H1 (cell line): Measurements from ENCODE around the gene RASSF4. TPM values are rescaled to one million over a fixed set of nuclear protein-coding genes. Genes with fewer than 3 reads are reported as not detected.

ENCODE experiments used
- CTCF ChIA-PET: fragments of 300-600 bp; sonication (Branson Sonifier 250); formaldehyde crosslinking; loops from one replicate; lab custom pipeline; 2021; ENCODE audit not compliant: partially characterized antibody; lab: Charles Lee
- POLR2A ChIA-PET: fragments of 300-600 bp; sonication (Branson Sonifier 250); formaldehyde crosslinking; loops from one replicate; lab custom pipeline; 2021; ENCODE audit warnings: inconsistent platforms; ENCODE audit not compliant: partially characterized antibody; lab: Charles Lee
- DNase-seq, 2 experiments: peaks; one replicate each; pipeline versions ENCODE4 v3.0.0 to v3.0.0-alpha.2; 2010 to 2022; ENCODE audit warnings: low spot score in 2 of 2, low read depth in 1 of 2, mixed read lengths in 1 of 2
- FAIRE-seq: peaks from 2 replicates; lab custom pipeline; 2011; peaks lifted over from hg19 to GRCh38; lab: Jason Lieb, UNC
- H2AFZ ChIP-seq: 2 replicates; pipeline ENCODE4 v1.8.1; 2012; ENCODE audit warnings: low read length, inconsistent platforms
- H2AK5ac ChIP-seq: 2 replicates; pipeline ENCODE4 v1.6.1; 2013; ENCODE audit warnings: low read depth, low read length
- H2BK120ac ChIP-seq: replicated peaks from 2 replicates; pipeline ENCODE3; 2013; ENCODE audit warnings: low read depth, low read length, inconsistent platforms
- H2BK12ac ChIP-seq: 2 replicates; pipeline ENCODE4 v1.6.1; 2013; ENCODE audit warnings: low read depth, low read length
- H2BK15ac ChIP-seq: 2 replicates; pipeline ENCODE4 v1.6.1; 2013; ENCODE audit warnings: low read length
- H2BK20ac ChIP-seq: 2 replicates; pipeline ENCODE4 v1.6.1; 2013; ENCODE audit warnings: low read length
- H2BK5ac ChIP-seq: 2 replicates; pipeline ENCODE4 v1.6.1; 2013; ENCODE audit warnings: low read depth, low read length
- H3K14ac ChIP-seq: 2 replicates; pipeline ENCODE4 v1.6.1; 2013; ENCODE audit warnings: inconsistent platforms; ENCODE audit not compliant: insufficient read length
- H3K18ac ChIP-seq: 2 replicates; pipeline ENCODE4 v1.6.1; 2013; ENCODE audit warnings: low read length; ENCODE audit errors: extremely low read depth
- H3K23ac ChIP-seq: 2 replicates; pipeline ENCODE4 v1.6.1; 2013; ENCODE audit warnings: inconsistent platforms; ENCODE audit not compliant: insufficient read length
- H3K23me2 ChIP-seq: 2 replicates; pipeline ENCODE4 v1.6.1; 2013; ENCODE audit warnings: low read depth, low read length
- H3K27ac ChIP-seq: 2 replicates; pipeline ENCODE4 v1.6.1; 2011; ENCODE audit warnings: low read depth, low read length, inconsistent platforms
- H3K27me3 ChIP-seq, 4 experiments: replicated peaks in 1 of 4; 1 replicate in 1 of 4; 2 replicates in 3 of 4; pipeline versions ENCODE4 v1.6.1 to v1.8.1; 2011 to 2013; ENCODE audit warnings: low read length in 3 of 4, mild to moderate bottlenecking in 3 of 4, inconsistent platforms in 2 of 4, mixed read lengths in 2 of 4, moderate library complexity in 1 of 4; ENCODE audit not compliant: control insufficient read depth in 3 of 4, insufficient read depth in 3 of 4; ENCODE audit errors: extremely low read depth in 1 of 4
- H3K36me3 ChIP-seq, 4 experiments: 2 replicates each; pipeline versions ENCODE4 v1.6.1 to v1.8.1; 2011 to 2013; ENCODE audit warnings: mild to moderate bottlenecking in 4 of 4, low read length in 3 of 4, moderate library complexity in 2 of 4, control low read depth in 1 of 4, inconsistent platforms in 1 of 4; ENCODE audit not compliant: insufficient read depth in 4 of 4, control insufficient read depth in 2 of 4
- H3K4ac ChIP-seq: replicated peaks from 2 replicates; pipeline ENCODE3; 2013; ENCODE audit warnings: low read length, low read depth, mixed read lengths, inconsistent platforms; ENCODE audit not compliant: insufficient read length
- H3K4me1 ChIP-seq, 4 experiments: replicated peaks in 1 of 4; 1 replicate in 1 of 4; 2 replicates in 3 of 4; pipeline versions ENCODE4 v1.6.1 to v1.8.1; 2011 to 2013; ENCODE audit warnings: low read length in 3 of 4, inconsistent platforms in 2 of 4, mixed read lengths in 1 of 4; ENCODE audit not compliant: insufficient read depth in 4 of 4, control insufficient read depth in 3 of 4
- H3K4me2 ChIP-seq, 2 experiments: 2 replicates each; pipeline versions ENCODE4 v1.6.1 to v1.8.1; 2011 to 2013; ENCODE audit warnings: low read depth in 2 of 2, low read length in 2 of 2, control low read depth in 1 of 2, inconsistent platforms in 1 of 2, mild to moderate bottlenecking in 1 of 2; ENCODE audit not compliant: insufficient read depth in 1 of 2
- H3K4me3 ChIP-seq, 4 experiments: fragments of 200-600, 300-600 bp in 1 of 4; sonication (generic), shearing (Covaris generic), sonication (Bioruptor Twin) in 1 of 4; 2 replicates each; pipeline versions ENCODE4 v1.5.1 to v1.8.1; 2011 to 2016; ENCODE audit warnings: low read length in 4 of 4, low read depth in 3 of 4, control low read depth in 2 of 4, inconsistent platforms in 2 of 4, mild to moderate bottlenecking in 2 of 4, mixed read lengths in 1 of 4, moderate library complexity in 1 of 4; ENCODE audit not compliant: insufficient read depth in 2 of 4; ENCODE audit errors: extremely low read depth in 1 of 4
- H3K56ac ChIP-seq: replicated peaks from 2 replicates; pipeline ENCODE3; 2013; ENCODE audit warnings: low read depth, mild to moderate bottlenecking, mixed read lengths, low read length, inconsistent platforms; ENCODE audit not compliant: insufficient read length
- H3K79me1 ChIP-seq: 2 replicates; pipeline ENCODE4 v1.6.1; 2013; ENCODE audit warnings: low read depth, low read length, control low read depth
- H3K79me2 ChIP-seq, 2 experiments: 2 replicates each; pipeline versions ENCODE4 v1.6.1 to v1.8.1; 2012 to 2013; ENCODE audit warnings: low read length in 2 of 2, mild to moderate bottlenecking in 2 of 2, inconsistent platforms in 1 of 2; ENCODE audit not compliant: insufficient read depth in 2 of 2, control insufficient read depth in 1 of 2
- H3K9ac ChIP-seq, 4 experiments: replicated peaks in 1 of 4; 1 replicate in 1 of 4; 2 replicates in 3 of 4; pipeline versions ENCODE4 v1.6.1 to v1.8.1; 2011 to 2013; ENCODE audit warnings: low read depth in 3 of 4, low read length in 3 of 4, control low read depth in 2 of 4, mild to moderate bottlenecking in 2 of 4, moderate library complexity in 2 of 4, inconsistent platforms in 1 of 4; ENCODE audit errors: extremely low read depth in 1 of 4
- H3K9me3 ChIP-seq, 2 experiments: 2 replicates each; pipeline versions ENCODE4 v1.6.1 to v1.8.1; 2012 to 2013; ENCODE audit warnings: mild to moderate bottlenecking in 2 of 2, moderate library complexity in 2 of 2, control low read depth in 1 of 2, inconsistent platforms in 1 of 2, low read depth in 1 of 2, low read length in 1 of 2, mixed read lengths in 1 of 2; ENCODE audit not compliant: insufficient read depth in 2 of 2
- H4K20me1 ChIP-seq, 2 experiments: replicated peaks in 1 of 2; 2 replicates each; pipeline versions ENCODE3 to v1.8.1; 2011 to 2013; ENCODE audit warnings: inconsistent platforms in 2 of 2, low read length in 2 of 2, mild to moderate bottlenecking in 1 of 2; ENCODE audit not compliant: insufficient read depth in 2 of 2, control insufficient read depth in 1 of 2
- H4K5ac ChIP-seq: 2 replicates; pipeline ENCODE4 v1.6.1; 2013; ENCODE audit warnings: low read length, low read depth, mixed read lengths, inconsistent platforms; ENCODE audit not compliant: insufficient read length
- H4K8ac ChIP-seq: 2 replicates; pipeline ENCODE4 v1.8.0; 2013; ENCODE audit warnings: mild to moderate bottlenecking, moderate library complexity, low read length, inconsistent platforms; ENCODE audit not compliant: insufficient read depth; ENCODE audit errors: extremely low read depth
- H4K91ac ChIP-seq: replicated peaks from 2 replicates; pipeline ENCODE3; 2013; ENCODE audit warnings: low read length, mixed read lengths, inconsistent platforms; ENCODE audit not compliant: insufficient read length
- NRF1 ChIP-seq: IDR thresholded peaks from 2 replicates; pipeline ENCODE4 v1.6.1; 2011; ENCODE audit warnings: mild to moderate bottlenecking, low read depth, low read length, improper control_type of control experiment
- SUZ12 ChIP-seq: fragments of 200-600 bp; sonication (generic); IDR thresholded peaks from 2 replicates; pipeline ENCODE4 v1.6.1; 2012; ENCODE audit warnings: mild to moderate bottlenecking, inconsistent platforms, low read length, moderate library complexity, mixed read lengths
- WGBS, 2 experiments: shearing (Covaris generic) in 1 of 2; methylation state at CpG; one replicate each; pipeline versions ENCODE4 v1.1.6 to v1.1.7; 2013 to 2015; ENCODE audit warnings: low lambda C conversion rate in 2 of 2, mixed read lengths in 2 of 2, inconsistent platforms in 1 of 2, low coverage in 1 of 2, missing lambda C conversion rate in 1 of 2; ENCODE audit not compliant: insufficient replicate concordance in 2 of 2, insufficient coverage in 1 of 2, insufficient read length in 1 of 2; ENCODE audit errors: extremely low coverage in 1 of 2, missing lambda C conversion rate in 1 of 2; 5-methylcytosine and 5-hydroxymethylcytosine counted together
- polyA plus RNA-seq, 7 experiments: library from polyadenylated mRNA; depleted of rRNA in 3 of 7; stranded (reverse) in 5 of 7; unstranded in 2 of 7; fragments of >200 nt in 5 of 7; fragments of 200-250 nt in 2 of 7; gene quantifications; 1 replicate in 5 of 7; 2 replicates in 1 of 7; 4 replicates in 1 of 7; pipeline versions ENCODE4 v1.2.1 to v1.2.3, GENCODE V29; 2011 to 2013; ENCODE audit warnings: missing spikeins in 2 of 7, mixed read lengths in 2 of 7
- total RNA-seq: library from RNA; stranded (reverse); fragmentation: NEBNext Ultra II Directional; extraction: Animal tissue kit (Norgen Biotek cat#: 25700); gene quantifications from 2 replicates; pipeline ENCODE4 v1.2.1, GENCODE V29; 2021
- TF ChIP-seq, protein P1 (sequence below): IDR thresholded peaks from 2 replicates; pipeline ENCODE4 v1.6.1; 2012; ENCODE audit warnings: inconsistent platforms

Gene RASSF4
- total and polyA plus RNA-seq, 2 of the 8 experiments (the other 6 are each of a cell fraction or from before 2014, with no cell fraction given) = 14.3 to 14.5 TPM

DNA sequence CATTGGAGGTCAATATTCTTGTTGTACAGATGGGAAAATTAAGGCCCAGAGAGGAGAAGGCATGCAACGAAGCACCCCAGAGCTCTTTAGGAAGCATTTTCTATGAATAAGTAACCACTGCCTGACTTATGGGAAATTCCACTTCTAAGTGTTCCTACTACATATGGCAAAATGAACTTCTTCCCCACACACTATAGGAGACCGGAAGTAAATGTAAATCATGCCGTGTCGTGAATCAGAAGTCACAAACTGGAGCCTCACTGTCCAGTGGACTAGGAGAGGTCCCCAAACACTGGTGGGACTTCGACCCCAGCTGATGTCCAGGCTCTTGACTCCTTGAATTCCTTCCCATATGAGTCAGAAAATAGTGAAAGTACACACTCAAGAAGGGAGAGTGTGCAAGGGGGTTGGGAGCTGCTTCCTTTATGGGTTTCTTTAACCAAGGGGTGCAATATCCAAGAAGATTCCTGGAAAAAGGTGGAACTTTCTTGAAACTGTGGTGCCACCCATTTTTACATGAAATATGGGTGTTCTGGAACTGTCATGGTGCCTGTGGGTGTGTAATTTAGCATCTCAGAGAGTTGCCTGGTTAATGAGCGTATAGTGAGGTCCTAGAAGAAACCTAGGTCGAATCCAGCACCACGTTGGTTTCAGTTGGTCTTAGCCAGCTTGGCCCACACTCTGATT, 6.7 kb downstream of the RASSF4 start:
- no peak overlapping the region for H3K23ac ChIP-seq
- no peak overlapping the region for H2BK20ac ChIP-seq
- no peak overlapping the region for H3K4me2 ChIP-seq
- peaks cover 3% of the 10 kb centered on the region; the same call in 1 of the 2 replicates for H3K23me2 ChIP-seq
- no peak overlapping the region for H3K4ac ChIP-seq
- DNase-seq (peak in 1 of 2 experiments; percentile 11), FAIRE-seq (no peak)
- H3K27me3 ChIP-seq = no peaks in the 10 kb centered on the region; a peak in 1 of 7 replicates
- no peak overlapping the region for H3K4me3 ChIP-seq
- peaks cover 5% of the 10 kb centered on the region; the same call in 1 of the 2 replicates for H3K79me1 ChIP-seq
- peaks cover 0 to 6% (median 0%) of the 10 kb centered on the region in 4 experiments; a peak in 1 of 8 replicates for H3K36me3 ChIP-seq
- H3K79me2 ChIP-seq = no peaks in the 10 kb centered on the region; a peak in 1 of 4 replicates
- no peaks in the 10 kb centered on the region for H3K9me3 ChIP-seq
- peaks cover 19 to 39% (median 25%) of the 10 kb centered on the region in 4 experiments for H3K4me1 ChIP-seq
- H4K20me1 ChIP-seq = peaks cover 0 to 2% of the 10 kb centered on the region in 2 experiments
- no peak overlapping the region; the same call in 1 of the 2 replicates for H2AK5ac ChIP-seq
- POLR2A ChIA-PET = interaction anchor here (0.9 to 2.8 kb wide), 6 partner anchors 8 to 34 kb away, joined by 3 to 11 read pairs (median 4); partner anchors contain the start of gene ZNF22
- H3K56ac ChIP-seq = no peak overlapping the region
- no peak overlapping the region for H3K27ac ChIP-seq
- H3K14ac ChIP-seq = no peak overlapping the region
- H2BK12ac ChIP-seq = no peak overlapping the region
- no peak overlapping the region for H2BK5ac ChIP-seq
- CTCF ChIA-PET = interaction anchor here (0.5 to 11.2 kb wide), 13 partner anchors 7 to 568 kb away, joined by 3 to 143 read pairs (median 6); partner anchors contain the start of gene DEPP1
- H2BK15ac ChIP-seq = 0 out of 2 replicates have a peak overlapping the region, but pooled peaks have one; percentile 35
- H2BK120ac ChIP-seq = no peak overlapping the region
- no peak overlapping the region for H2AFZ ChIP-seq
- 80% methylated on average over 8 of the region's 8 CpGs; no CpG with 5 or more reads in 1 of the 2 experiments for WGBS, 2 experiments
- TF ChIP-seq, protein P1, sequence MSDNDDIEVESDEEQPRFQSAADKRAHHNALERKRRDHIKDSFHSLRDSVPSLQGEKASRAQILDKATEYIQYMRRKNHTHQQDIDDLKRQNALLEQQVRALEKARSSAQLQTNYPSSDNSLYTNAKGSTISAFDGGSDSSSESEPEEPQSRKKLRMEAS = no peak
- TF ChIP-seq SUZ12 (no peak), NRF1 (no peak)
- TF ChIP-seq, all 59 proteins: peak for 0
- Histone ChIP-seq H3K18ac (no peak overlapping the region), H3K9ac (no peak overlapping the region), H4K91ac (no peak overlapping the region), H4K8ac (no peak overlapping the region), H4K5ac (no peak overlapping the region)
